ENCODE results near the gene KHDRBS1.
"Not testable (repeated sequence)": the region's sequence is repeated elsewhere in the genome, so short reads cannot be mapped to it uniquely, and the experiment has no call there.

Gene KHDRBS1

GRCh38 chr1:32073299-32074229, 59.9 kb downstream of the KHDRBS1 start:
- Histone ChIP-seq H3K9me3 (ENCODE audit: control insufficient read depth in 2 of 2, low read length in 2 of 2) (no peaks in the 10 kb centered on the region), H3K4me3 (ENCODE audit: low read length in 2 of 2) (peak overlapping the region; percentile 87 to 93), H3K4me1 (ENCODE audit: control insufficient read depth in 2 of 2, insufficient read depth in 2 of 2, low read length in 2 of 2) (peaks cover 10 to 11% of the 10 kb centered on the region in 2 donors), H3K27ac (ENCODE audit: low read depth in 2 of 2, low read length in 2 of 2) (peak overlapping the region; percentile 96 to 97), H3K27me3 (ENCODE audit: control insufficient read depth in 2 of 2, insufficient read depth in 2 of 2, low read length in 2 of 2) (peaks cover 0 to 2% of the 10 kb centered on the region in 2 donors), H3K9ac (ENCODE audit: low read depth in 1 of 2, low read length in 2 of 2) (peak overlapping the region; percentile 64 to 77), H3K36me3 (ENCODE audit: control insufficient read depth in 2 of 2, insufficient read depth in 2 of 2, low read length in 2 of 2) (peaks cover 16 to 25% of the 10 kb centered on the region in 2 donors)

GRCh38 chr1:32074841-32075240, 61.2 kb downstream of the KHDRBS1 start:
- Histone ChIP-seq H3K36me3 (ENCODE audit: control insufficient read depth in 2 of 2, insufficient read depth in 2 of 2, low read length in 2 of 2) (peaks cover 16 to 28% of the 10 kb centered on the region in 2 donors), H3K4me1 (ENCODE audit: control insufficient read depth in 2 of 2, insufficient read depth in 2 of 2, low read length in 2 of 2) (peaks cover 10 to 11% of the 10 kb centered on the region in 2 donors)

GRCh38 chr1:32077451-32077850, 63.8 kb downstream of the KHDRBS1 start:
- Histone ChIP-seq H3K36me3 (ENCODE audit: control insufficient read depth in 2 of 2, insufficient read depth in 2 of 2, low read length in 2 of 2) (peaks cover 16 to 30% of the 10 kb centered on the region in 2 donors), H3K4me1 (ENCODE audit: control insufficient read depth in 2 of 2, insufficient read depth in 2 of 2, low read length in 2 of 2) (peaks cover 4% of the 10 kb centered on the region in 2 donors), H3K4me3 (ENCODE audit: low read length in 2 of 2) (no peak overlapping the region), H3K27me3 (ENCODE audit: control insufficient read depth in 2 of 2, insufficient read depth in 2 of 2, low read length in 2 of 2) (no peaks in the 10 kb centered on the region), H3K9ac (ENCODE audit: low read depth in 1 of 2, low read length in 2 of 2) (no peak overlapping the region), H3K9me3 (ENCODE audit: control insufficient read depth in 2 of 2, low read length in 2 of 2) (no peaks in the 10 kb centered on the region), H3K27ac (ENCODE audit: low read depth in 2 of 2, low read length in 2 of 2) (no peak overlapping the region)

More at GRCh38 chr1:32074841-32075240, 61.2 kb downstream of the KHDRBS1 start:
- Histone ChIP-seq H3K27ac (ENCODE audit: low read depth in 2 of 2, low read length in 2 of 2) (no peak overlapping the region), H3K4me3 (ENCODE audit: low read length in 2 of 2) (no peak overlapping the region), H3K27me3 (ENCODE audit: control insufficient read depth in 2 of 2, insufficient read depth in 2 of 2, low read length in 2 of 2) (no peaks in the 10 kb centered on the region), H3K9me3 (ENCODE audit: control insufficient read depth in 2 of 2, low read length in 2 of 2) (no peaks in the 10 kb centered on the region), H3K9ac (ENCODE audit: low read depth in 1 of 2, low read length in 2 of 2) (no peak overlapping the region)

- Histone ChIP-seq H3K9me3 (ENCODE audit: control insufficient read depth in 2 of 2, low read length in 2 of 2) (no peaks in the 10 kb centered on the region), H3K4me3 (ENCODE audit: low read length in 2 of 2) (no peak overlapping the region), H3K4me1 (ENCODE audit: control insufficient read depth in 2 of 2, insufficient read depth in 2 of 2, low read length in 2 of 2) (no peaks in the 10 kb centered on the region), H3K27ac (ENCODE audit: low read depth in 2 of 2, low read length in 2 of 2) (no peak overlapping the region), H3K9ac (ENCODE audit: low read depth in 1 of 2, low read length in 2 of 2) (no peak overlapping the region), H3K36me3 (ENCODE audit: control insufficient read depth in 2 of 2, insufficient read depth in 2 of 2, low read length in 2 of 2) (peaks cover 16 to 23% of the 10 kb centered on the region in 2 donors), H3K27me3 (ENCODE audit: control insufficient read depth in 2 of 2, insufficient read depth in 2 of 2, low read length in 2 of 2) (no peaks in the 10 kb centered on the region)
Observed at GRCh38 chr1:32082022-32082421, 68.4 kb downstream of the KHDRBS1 start.

GRCh38 chr1:32086381-32086780, 72.7 kb downstream of the KHDRBS1 start:
- not testable (repeated sequence) for H3K9ac ChIP-seq (ENCODE audit: low read depth in 1 of 2, low read length in 2 of 2); H3K4me1 ChIP-seq (ENCODE audit: control insufficient read depth in 2 of 2, insufficient read depth in 2 of 2, low read length in 2 of 2); H3K9me3 ChIP-seq (ENCODE audit: control insufficient read depth in 2 of 2, low read length in 2 of 2); H3K4me3 ChIP-seq (ENCODE audit: low read length in 2 of 2); H3K27ac ChIP-seq (ENCODE audit: low read depth in 2 of 2, low read length in 2 of 2); H3K27me3 ChIP-seq (ENCODE audit: control insufficient read depth in 2 of 2, insufficient read depth in 2 of 2, low read length in 2 of 2)
- H3K36me3 ChIP-seq (ENCODE audit: control insufficient read depth in 2 of 2, insufficient read depth in 2 of 2, low read length in 2 of 2) = peaks cover 11 to 13% of the 10 kb centered on the region in 2 donors

GRCh38 chr1:32091176-32091575, 77.5 kb downstream of the KHDRBS1 start:
- Histone ChIP-seq H3K4me1 (ENCODE audit: control insufficient read depth in 2 of 2, insufficient read depth in 2 of 2, low read length in 2 of 2) (no peaks in the 10 kb centered on the region), H3K27me3 (ENCODE audit: control insufficient read depth in 2 of 2, insufficient read depth in 2 of 2, low read length in 2 of 2) (no peaks in the 10 kb centered on the region), H3K27ac (ENCODE audit: low read depth in 2 of 2, low read length in 2 of 2) (no peak overlapping the region), H3K9ac (ENCODE audit: low read depth in 1 of 2, low read length in 2 of 2) (no peak overlapping the region), H3K9me3 (ENCODE audit: control insufficient read depth in 2 of 2, low read length in 2 of 2) (no peaks in the 10 kb centered on the region), H3K4me3 (ENCODE audit: low read length in 2 of 2) (no peak overlapping the region), H3K36me3 (ENCODE audit: control insufficient read depth in 2 of 2, insufficient read depth in 2 of 2, low read length in 2 of 2) (peaks cover 33 to 34% of the 10 kb centered on the region in 2 donors)

- no peak overlapping the region for H3K27ac ChIP-seq (ENCODE audit: low read depth in 2 of 2, low read length in 2 of 2)
Observed at GRCh38 chr1:32091591-32091990, 77.9 kb downstream of the KHDRBS1 start.

More at GRCh38 chr1:32091591-32091990, 77.9 kb downstream of the KHDRBS1 start:
- Histone ChIP-seq H3K27me3 (ENCODE audit: control insufficient read depth in 2 of 2, insufficient read depth in 2 of 2, low read length in 2 of 2) (no peaks in the 10 kb centered on the region), H3K9ac (ENCODE audit: low read depth in 1 of 2, low read length in 2 of 2) (no peak overlapping the region), H3K4me1 (ENCODE audit: control insufficient read depth in 2 of 2, insufficient read depth in 2 of 2, low read length in 2 of 2) (no peaks in the 10 kb centered on the region), H3K4me3 (ENCODE audit: low read length in 2 of 2) (no peak overlapping the region), H3K9me3 (ENCODE audit: control insufficient read depth in 2 of 2, low read length in 2 of 2) (no peaks in the 10 kb centered on the region), H3K36me3 (ENCODE audit: control insufficient read depth in 2 of 2, insufficient read depth in 2 of 2, low read length in 2 of 2) (peaks cover 33 to 34% of the 10 kb centered on the region in 2 donors)
